Neural progenitor cell (in vitro differentiated cells): ENCODE results near the gene KCNMA1. TPM values are rescaled to one million over a fixed set of nuclear protein-coding genes. Genes with fewer than 3 reads are reported as not detected.

ENCODE experiments used
- DNase-seq: peaks from one replicate; pipeline ENCODE4 v3.0.0-alpha.2; 2016; ENCODE audit warnings: low spot score
- H2AFZ ChIP-seq: fragments of 200-600 bp; sonication (generic); replicated peaks from 2 replicates; pipeline ENCODE4 v1.6.1; 2016; ENCODE audit warnings: antibody characterized with exemption
- H3F3A ChIP-seq: fragments of 200-600 bp; sonication (generic); 2 replicates; pipeline ENCODE4 v1.6.1; 2016; ENCODE audit warnings: antibody characterized with exemption, low read depth
- H3K27ac ChIP-seq: fragments of 200-600 bp; sonication (generic); 2 replicates; pipeline ENCODE4 v1.5.1; 2016; ENCODE audit warnings: mild to moderate bottlenecking
- H3K27me3 ChIP-seq: fragments of 200-600 bp; sonication (generic); 2 replicates; pipeline ENCODE4 v1.6.1; 2016; ENCODE audit warnings: mild to moderate bottlenecking, moderate library complexity
- H3K36me3 ChIP-seq: fragments of 200-600 bp; sonication (generic); 2 replicates; pipeline ENCODE4 v1.5.1; 2016
- H3K4me1 ChIP-seq: fragments of 200-600 bp; sonication (generic); 2 replicates; pipeline ENCODE4 v1.6.1; 2016; ENCODE audit warnings: mixed run types
- H3K4me2 ChIP-seq: fragments of 200-600 bp; sonication (generic); 2 replicates; pipeline ENCODE4 v1.6.1; 2016
- H3K4me3 ChIP-seq: fragments of 200-600 bp; sonication (generic); 2 replicates; pipeline ENCODE4 v1.5.1; 2016
- H3K79me2 ChIP-seq: fragments of 200-600 bp; sonication (generic); 2 replicates; pipeline ENCODE4 v1.6.1; 2016; ENCODE audit warnings: low read depth
- H3K9ac ChIP-seq: fragments of 200-600 bp; sonication (generic); 2 replicates; pipeline ENCODE4 v1.6.1; 2016
- H3K9me3 ChIP-seq: fragments of 200-600 bp; sonication (generic); 2 replicates; pipeline ENCODE4 v1.5.1; 2016; ENCODE audit warnings: low read depth
- H4K20me1 ChIP-seq: fragments of 200-600 bp; sonication (generic); 2 replicates; pipeline ENCODE4 v1.6.1; 2016; ENCODE audit warnings: low read depth
- H3K27ac Mint-ChIP-seq: 3 replicates; pipeline ENCODE4 v1.8.0; 2021; ENCODE audit warnings: mixed read lengths
- H3K27me3 Mint-ChIP-seq: 2 replicates; pipeline ENCODE4 v1.8.0; 2022; ENCODE audit warnings: low read depth, mild to moderate bottlenecking, inconsistent platforms, moderate library complexity, mixed read lengths; ENCODE audit not compliant: insufficient read depth
- H3K36me3 Mint-ChIP-seq: 3 replicates; pipeline ENCODE4 v1.8.0; 2021; ENCODE audit warnings: mixed read lengths
- H3K4me1 Mint-ChIP-seq: 3 replicates; pipeline ENCODE4 v1.8.0; 2021; ENCODE audit warnings: mixed read lengths
- H3K4me3 Mint-ChIP-seq: 3 replicates; pipeline ENCODE4 v1.8.0; 2021; ENCODE audit warnings: mild to moderate bottlenecking, moderate library complexity, mixed read lengths
- H3K9me3 Mint-ChIP-seq: 3 replicates; pipeline ENCODE4 v1.8.0; 2020; ENCODE audit warnings: mixed read lengths
- CTCF ChIP-seq: fragments of 200-600 bp; sonication (generic); IDR thresholded peaks from 2 replicates; pipeline ENCODE4 v1.5.1; 2017; ENCODE audit warnings: antibody characterized with exemption, mild to moderate bottlenecking
- EZH2 ChIP-seq: fragments of 200-600 bp; sonication (generic); IDR thresholded peaks from 2 replicates; pipeline ENCODE4 v1.6.1; 2017; ENCODE audit warnings: antibody characterized with exemption, mild to moderate bottlenecking, moderate library complexity
- EZH2phosphoT487 ChIP-seq: fragments of 200-600 bp; sonication (generic); IDR thresholded peaks from 2 replicates; pipeline ENCODE4 v1.6.1; 2017; ENCODE audit warnings: antibody characterized with exemption
- total RNA-seq: library from RNA; depleted of rRNA; stranded (reverse); fragments of >200 nt; gene quantifications from 2 replicates; pipeline ENCODE4 v1.2.3, GENCODE V29; 2015; ENCODE audit warnings: low replicate concordance

The KCNMA1 gene
- total RNA-seq, 1 donor from 2014 or later: 2.4 TPM

- Histone ChIP-seq H3K27me3 (no peaks in the 10 kb centered on the region), H3K27ac (no peak overlapping the region), H4K20me1 (no peaks in the 10 kb centered on the region), H3K36me3 (no peaks in the 10 kb centered on the region), H2AFZ (no peak overlapping the region), H3K4me3 (no peak overlapping the region), H3F3A (no peaks in the 10 kb centered on the region), H3K4me2 (no peak overlapping the region), H3K9ac (no peak overlapping the region), H3K4me1 (peaks cover 20% of the 10 kb centered on the region), H3K79me2 (no peaks in the 10 kb centered on the region), H3K9me3 (no peaks in the 10 kb centered on the region)
- no peak overlapping the region for H3K27ac Mint-ChIP-seq
- H3K36me3 Mint-ChIP-seq: no peaks in the 10 kb centered on the region
- no peak for DNase-seq
- no peak overlapping the region for H3K4me3 Mint-ChIP-seq
- TF ChIP-seq CTCF (no peak), EZH2phosphoT487 (no peak), EZH2 (no peak)
- H3K4me1 Mint-ChIP-seq: peaks cover 26% of the 10 kb centered on the region
- H3K9me3 Mint-ChIP-seq: no peaks in the 10 kb centered on the region
- H3K27me3 Mint-ChIP-seq: no peaks in the 10 kb centered on the region
Observed at GRCh38 chr10:76974017-76974691, 663.5 kb downstream of the KCNMA1 start.

- Histone ChIP-seq H4K20me1 (no peaks in the 10 kb centered on the region), H3K36me3 (no peaks in the 10 kb centered on the region), H3K4me3 (no peak overlapping the region), H3K27me3 (no peaks in the 10 kb centered on the region), H2AFZ (no peak overlapping the region), H3K4me2 (no peak overlapping the region), H3K79me2 (no peaks in the 10 kb centered on the region), H3F3A (no peaks in the 10 kb centered on the region), H3K4me1 (peaks cover 15% of the 10 kb centered on the region), H3K27ac (no peak overlapping the region), H3K9me3 (no peaks in the 10 kb centered on the region), H3K9ac (no peak overlapping the region)
- no peaks in the 10 kb centered on the region for H3K36me3 Mint-ChIP-seq
- H3K27me3 Mint-ChIP-seq: no peaks in the 10 kb centered on the region
- no peak overlapping the region for H3K27ac Mint-ChIP-seq
- no peak for DNase-seq
- H3K4me1 Mint-ChIP-seq: peaks cover 23% of the 10 kb centered on the region
- no peak overlapping the region for H3K4me3 Mint-ChIP-seq
- TF ChIP-seq CTCF (no peak), EZH2 (no peak), EZH2phosphoT487 (no peak)
- no peaks in the 10 kb centered on the region for H3K9me3 Mint-ChIP-seq
Observed at GRCh38 chr10:76973091-76974016, 664.3 kb downstream of the KCNMA1 start.

- no peaks in the 10 kb centered on the region for H3K27me3 ChIP-seq
- H3K27ac ChIP-seq: no peak overlapping the region
- H3K79me2 ChIP-seq: no peaks in the 10 kb centered on the region
- Mint-ChIP-seq H3K4me1 (peaks cover 18% of the 10 kb centered on the region), H3K27ac (no peak overlapping the region), H3K4me3 (no peak overlapping the region), H3K36me3 (no peaks in the 10 kb centered on the region), H3K27me3 (no peaks in the 10 kb centered on the region), H3K9me3 (peaks cover 3% of the 10 kb centered on the region)
- H3K9me3 ChIP-seq: no peaks in the 10 kb centered on the region
- H3K36me3 ChIP-seq: no peaks in the 10 kb centered on the region
- no peak for TF ChIP-seq CTCF
- no peak for TF ChIP-seq EZH2
- TF ChIP-seq EZH2phosphoT487: no peak
- H3K4me3 ChIP-seq: no peak overlapping the region
- DNase-seq: no peak
- peaks cover 15% of the 10 kb centered on the region for H3K4me1 ChIP-seq
- no peaks in the 10 kb centered on the region for H4K20me1 ChIP-seq
- no peaks in the 10 kb centered on the region for H3F3A ChIP-seq
- H2AFZ ChIP-seq: no peak overlapping the region
- no peak overlapping the region for H3K9ac ChIP-seq
- H3K4me2 ChIP-seq: no peak overlapping the region
Observed at GRCh38 chr10:76972541-76972940, 665.1 kb downstream of the KCNMA1 start.
